22Rv1 (cell line): ENCODE data around the gene XRCC2.

Source experiments
- ZFX ChIP-seq: fragments of 450-650 bp; IDR thresholded peaks from 2 replicates; pipeline ENCODE4 v1.6.1; 2017; ENCODE audit warnings: antibody characterized with exemption, borderline replicate concordance
- TF ChIP-seq, protein P1 (sequence below): fragments of 450-650 bp; IDR thresholded peaks from 2 replicates; pipeline ENCODE4 v1.5.1; 2017; ENCODE audit warnings: mild to moderate bottlenecking

DNA sequence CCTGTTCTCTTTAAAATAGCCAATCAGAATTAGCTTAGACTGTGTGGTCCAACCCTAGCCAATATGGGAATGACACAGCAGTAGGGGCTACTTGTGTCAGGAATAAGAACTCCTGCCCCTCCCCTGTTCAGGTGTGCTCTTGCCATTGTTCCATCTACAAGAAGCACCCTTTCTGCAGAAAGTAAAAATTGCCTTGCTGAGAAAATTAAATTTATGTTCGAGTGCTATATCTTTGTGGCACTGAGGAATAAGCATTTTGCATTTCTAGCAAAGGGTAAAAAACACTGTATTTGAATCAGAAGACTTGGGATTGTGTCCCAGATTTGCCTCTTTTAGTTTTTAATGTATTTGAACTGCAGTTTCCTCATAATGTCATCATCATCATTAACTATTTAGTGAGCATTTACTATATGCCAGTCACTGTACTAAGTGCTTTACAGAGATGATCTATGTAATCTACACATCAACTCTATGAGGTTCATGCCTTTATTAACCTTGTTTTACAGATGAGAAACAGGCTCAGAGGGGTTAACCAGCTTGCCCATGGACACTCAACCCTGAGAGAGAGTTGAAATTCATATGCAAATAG, 28.9 kb upstream of the XRCC2 start:
- TF ChIP-seq, protein P1, sequence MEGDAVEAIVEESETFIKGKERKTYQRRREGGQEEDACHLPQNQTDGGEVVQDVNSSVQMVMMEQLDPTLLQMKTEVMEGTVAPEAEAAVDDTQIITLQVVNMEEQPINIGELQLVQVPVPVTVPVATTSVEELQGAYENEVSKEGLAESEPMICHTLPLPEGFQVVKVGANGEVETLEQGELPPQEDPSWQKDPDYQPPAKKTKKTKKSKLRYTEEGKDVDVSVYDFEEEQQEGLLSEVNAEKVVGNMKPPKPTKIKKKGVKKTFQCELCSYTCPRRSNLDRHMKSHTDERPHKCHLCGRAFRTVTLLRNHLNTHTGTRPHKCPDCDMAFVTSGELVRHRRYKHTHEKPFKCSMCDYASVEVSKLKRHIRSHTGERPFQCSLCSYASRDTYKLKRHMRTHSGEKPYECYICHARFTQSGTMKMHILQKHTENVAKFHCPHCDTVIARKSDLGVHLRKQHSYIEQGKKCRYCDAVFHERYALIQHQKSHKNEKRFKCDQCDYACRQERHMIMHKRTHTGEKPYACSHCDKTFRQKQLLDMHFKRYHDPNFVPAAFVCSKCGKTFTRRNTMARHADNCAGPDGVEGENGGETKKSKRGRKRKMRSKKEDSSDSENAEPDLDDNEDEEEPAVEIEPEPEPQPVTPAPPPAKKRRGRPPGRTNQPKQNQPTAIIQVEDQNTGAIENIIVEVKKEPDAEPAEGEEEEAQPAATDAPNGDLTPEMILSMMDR = no peak
- TF ChIP-seq ZFX = no peak
